ENCODE results near the gene TXNDC16.

Gene TXNDC16

DNA sequence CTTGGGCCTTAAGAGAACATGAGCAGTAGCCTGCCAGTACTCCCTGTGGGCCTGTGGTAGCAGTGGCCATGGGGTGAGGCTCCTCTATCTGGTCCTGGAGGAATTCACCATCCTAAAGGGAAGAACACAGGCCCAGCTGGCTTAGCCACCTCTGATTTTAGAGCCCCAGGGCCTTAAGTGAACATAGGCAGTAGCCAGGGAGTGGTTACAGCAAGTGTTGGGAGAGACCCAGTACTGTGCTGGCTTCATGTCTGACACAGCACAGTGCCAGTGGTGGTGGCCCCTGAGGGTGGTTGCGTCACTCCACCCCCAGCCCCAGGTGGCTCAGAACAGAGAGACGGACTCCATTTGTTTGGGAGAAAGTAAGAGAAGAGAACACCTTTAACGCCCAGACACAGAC lies 105.1 kb downstream of the TXNDC16 start:
- no peak for TF ChIP-seq YY1 (IDR thresholded peaks at IDR 0.05; ENCODE audit: insufficient read depth, insufficient read length)
- no peak for TF ChIP-seq ZNF274 (IDR thresholded peaks at IDR 0.05; ENCODE audit: low read depth, low read length)
- TF ChIP-seq SUZ12 (IDR thresholded peaks at IDR 0.05; ENCODE audit: extremely low read depth, insufficient read depth, insufficient read length), result no peak
- Histone ChIP-seq H3K36me3 (ENCODE audit: insufficient read depth, insufficient read length, low read length) (no peaks in the 10 kb centered on the region), H3K4me1 (ENCODE audit: insufficient read depth, insufficient read length) (no peaks in the 10 kb centered on the region), H3K27me3 (ENCODE audit: insufficient read depth, insufficient read length) (no peaks in the 10 kb centered on the region), H3K9me3 (ENCODE audit: insufficient read depth, low read length) (no peaks in the 10 kb centered on the region), H3K4me3 (ENCODE audit: insufficient read length, low read depth) (no peak overlapping the region), H3K9ac (ENCODE audit: insufficient read length, low read depth) (no peak overlapping the region)
- no peak for DNase-seq (ENCODE audit: low read depth, low spot score)

DNA sequence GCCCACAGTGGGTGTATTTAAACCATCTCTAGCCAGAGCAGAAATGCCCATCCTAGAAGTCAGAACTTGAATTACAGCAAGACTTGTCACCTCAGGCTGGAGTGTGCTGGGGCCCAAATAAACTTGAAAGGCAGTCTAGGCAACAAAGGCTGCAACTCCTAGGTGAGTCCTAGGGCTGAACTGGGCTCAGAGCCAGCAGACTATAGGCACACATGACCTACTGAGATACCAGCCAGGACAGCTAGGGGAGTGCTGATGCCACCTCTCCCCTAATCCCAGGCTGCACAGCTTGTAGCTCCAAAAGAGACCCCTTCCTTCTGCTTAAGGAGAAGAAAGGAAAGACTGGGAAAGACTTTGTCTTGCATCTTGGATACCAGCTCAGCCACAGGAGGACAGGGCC lies 106.0 kb downstream of the TXNDC16 start:
- no peaks in the 10 kb centered on the region for H3K9me3 ChIP-seq (ENCODE audit: insufficient read depth, low read length)
- no peaks in the 10 kb centered on the region for H3K4me1 ChIP-seq (ENCODE audit: insufficient read depth, insufficient read length)
- H3K9ac ChIP-seq (ENCODE audit: insufficient read length, low read depth), result no peak overlapping the region
- no peak overlapping the region for H3K4me3 ChIP-seq (ENCODE audit: insufficient read length, low read depth)
- no peaks in the 10 kb centered on the region for H3K36me3 ChIP-seq (ENCODE audit: insufficient read depth, insufficient read length, low read length)
- no peak for TF ChIP-seq SUZ12 (IDR thresholded peaks at IDR 0.05; ENCODE audit: extremely low read depth, insufficient read depth, insufficient read length)
- TF ChIP-seq ZNF274 (IDR thresholded peaks at IDR 0.05; ENCODE audit: low read depth, low read length), result no peak
- no peak for TF ChIP-seq YY1 (IDR thresholded peaks at IDR 0.05; ENCODE audit: insufficient read depth, insufficient read length)
- H3K27me3 ChIP-seq (ENCODE audit: insufficient read depth, insufficient read length), result no peaks in the 10 kb centered on the region
- DNase-seq (ENCODE audit: low read depth, low spot score), result no peak

DNA sequence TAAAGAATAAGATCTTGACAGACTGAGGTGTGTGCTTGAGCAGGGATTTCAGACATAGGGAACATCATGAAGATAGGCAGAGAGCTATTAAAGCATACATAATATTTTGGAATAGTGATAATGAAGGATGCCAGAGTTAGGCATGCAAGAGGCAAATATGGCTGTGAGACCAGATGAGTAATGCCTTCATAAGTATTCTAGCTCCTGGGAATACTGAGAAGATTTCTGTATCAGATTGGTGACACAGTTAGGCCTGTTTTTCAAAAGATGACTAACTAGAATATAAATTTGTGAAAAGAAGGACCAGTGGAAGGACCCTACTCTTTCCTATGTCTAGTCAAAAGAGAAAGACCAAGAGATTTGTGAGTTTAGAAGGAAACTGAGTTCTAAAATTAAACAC lies 108.8 kb downstream of the TXNDC16 start:
- H3K9ac ChIP-seq (ENCODE audit: insufficient read length, low read depth), result no peak overlapping the region
- no peak overlapping the region for H3K4me3 ChIP-seq (ENCODE audit: insufficient read length, low read depth)
- TF ChIP-seq SUZ12 (IDR thresholded peaks at IDR 0.05; ENCODE audit: extremely low read depth, insufficient read depth, insufficient read length) (no peak), ZNF274 (IDR thresholded peaks at IDR 0.05; ENCODE audit: low read depth, low read length) (no peak)
- H3K36me3 ChIP-seq (ENCODE audit: insufficient read depth, insufficient read length, low read length), result no peaks in the 10 kb centered on the region
- no peak for DNase-seq (ENCODE audit: low read depth, low spot score)
- no peaks in the 10 kb centered on the region for H3K4me1 ChIP-seq (ENCODE audit: insufficient read depth, insufficient read length)
- no peaks in the 10 kb centered on the region for H3K9me3 ChIP-seq (ENCODE audit: insufficient read depth, low read length)
- H3K27me3 ChIP-seq (ENCODE audit: insufficient read depth, insufficient read length), result no peaks in the 10 kb centered on the region

DNA sequence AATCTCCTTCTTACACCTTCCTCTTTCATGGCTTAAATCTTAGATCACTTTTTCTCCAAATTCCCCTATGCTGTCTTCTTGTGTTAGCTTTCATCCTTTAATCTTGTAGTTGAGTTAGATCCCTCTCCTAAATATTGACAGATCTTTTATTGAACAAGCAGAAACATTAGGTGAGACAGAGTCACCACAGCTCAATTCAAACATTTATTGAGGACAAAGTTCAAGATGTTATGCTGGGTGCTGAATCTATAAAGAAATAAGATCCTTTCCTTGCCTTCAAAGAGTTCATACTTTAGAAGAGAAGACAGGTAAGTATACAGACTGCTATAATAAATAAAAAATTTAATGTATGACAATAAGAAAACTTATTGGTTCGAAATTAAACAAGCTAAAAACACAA lies 109.7 kb downstream of the TXNDC16 start:
- Histone ChIP-seq H3K4me1 (ENCODE audit: insufficient read depth, insufficient read length) (no peaks in the 10 kb centered on the region), H3K4me3 (ENCODE audit: insufficient read length, low read depth) (no peak overlapping the region), H3K9ac (ENCODE audit: insufficient read length, low read depth) (no peak overlapping the region), H3K9me3 (ENCODE audit: insufficient read depth, low read length) (no peaks in the 10 kb centered on the region), H3K36me3 (ENCODE audit: insufficient read depth, insufficient read length, low read length) (no peaks in the 10 kb centered on the region), H3K27me3 (ENCODE audit: insufficient read depth, insufficient read length) (no peaks in the 10 kb centered on the region)
- no peak for DNase-seq (ENCODE audit: low read depth, low spot score)
- TF ChIP-seq YY1 (IDR thresholded peaks at IDR 0.05; ENCODE audit: insufficient read depth, insufficient read length) (no peak), SUZ12 (IDR thresholded peaks at IDR 0.05; ENCODE audit: extremely low read depth, insufficient read depth, insufficient read length) (no peak), ZNF274 (IDR thresholded peaks at IDR 0.05; ENCODE audit: low read depth, low read length) (no peak)

DNA sequence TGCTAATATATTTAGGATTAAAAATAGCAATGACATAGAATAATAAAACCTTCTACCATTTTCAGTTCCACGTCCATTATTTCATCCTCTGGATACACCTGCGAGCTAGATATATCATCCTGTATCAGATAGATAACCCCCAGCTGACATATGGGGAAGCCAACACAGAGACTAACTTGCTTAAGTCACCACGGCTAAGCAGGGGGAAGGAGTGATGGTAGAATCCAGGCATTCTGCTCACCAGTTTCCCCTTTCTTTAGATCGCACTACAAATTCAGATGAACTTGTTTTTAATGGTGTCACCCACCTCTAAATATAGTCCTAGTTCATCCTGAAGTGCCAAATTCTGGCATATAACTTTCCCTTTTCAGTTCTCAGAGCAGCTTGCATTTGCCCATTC lies 110.1 kb downstream of the TXNDC16 start:
- no peak for DNase-seq (ENCODE audit: low read depth, low spot score)
- TF ChIP-seq SUZ12 (IDR thresholded peaks at IDR 0.05; ENCODE audit: extremely low read depth, insufficient read depth, insufficient read length) (no peak), ZNF274 (IDR thresholded peaks at IDR 0.05; ENCODE audit: low read depth, low read length) (no peak), YY1 (IDR thresholded peaks at IDR 0.05; ENCODE audit: insufficient read depth, insufficient read length) (no peak)
- no peaks in the 10 kb centered on the region for H3K4me1 ChIP-seq (ENCODE audit: insufficient read depth, insufficient read length)
- no peaks in the 10 kb centered on the region for H3K9me3 ChIP-seq (ENCODE audit: insufficient read depth, low read length)
- no peaks in the 10 kb centered on the region for H3K27me3 ChIP-seq (ENCODE audit: insufficient read depth, insufficient read length)
- H3K36me3 ChIP-seq (ENCODE audit: insufficient read depth, insufficient read length, low read length), result no peaks in the 10 kb centered on the region
- no peak overlapping the region for H3K9ac ChIP-seq (ENCODE audit: insufficient read length, low read depth)
- H3K4me3 ChIP-seq (ENCODE audit: insufficient read length, low read depth), result no peak overlapping the region

DNA sequence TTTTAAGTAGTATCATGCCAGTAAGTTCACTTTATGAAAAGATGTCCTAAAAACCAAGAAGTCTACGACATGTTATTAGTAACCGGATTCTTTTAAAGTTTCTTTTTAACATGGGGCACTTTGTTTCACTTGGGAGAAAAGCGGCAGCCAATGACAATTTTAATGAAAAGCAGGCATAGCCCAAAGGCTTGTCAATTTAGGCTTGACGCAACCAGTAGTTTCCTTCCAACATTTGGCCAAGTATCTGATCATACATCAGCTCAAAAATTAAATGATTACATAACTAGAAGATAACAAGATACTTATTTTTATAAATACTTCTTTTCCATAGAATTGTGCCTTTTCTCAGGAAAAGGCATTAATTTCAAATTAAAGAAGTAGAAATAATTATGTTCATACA lies 112.8 kb downstream of the TXNDC16 start:
- no peaks in the 10 kb centered on the region for H3K4me1 ChIP-seq (ENCODE audit: insufficient read depth, insufficient read length)
- H3K36me3 ChIP-seq (ENCODE audit: insufficient read depth, insufficient read length, low read length), result no peaks in the 10 kb centered on the region
- DNase-seq (ENCODE audit: low read depth, low spot score), result no peak
- no peaks in the 10 kb centered on the region for H3K9me3 ChIP-seq (ENCODE audit: insufficient read depth, low read length)
- H3K9ac ChIP-seq (ENCODE audit: insufficient read length, low read depth), result no peak overlapping the region
- TF ChIP-seq YY1 (IDR thresholded peaks at IDR 0.05; ENCODE audit: insufficient read depth, insufficient read length) (no peak), SUZ12 (IDR thresholded peaks at IDR 0.05; ENCODE audit: extremely low read depth, insufficient read depth, insufficient read length) (no peak), ZNF274 (IDR thresholded peaks at IDR 0.05; ENCODE audit: low read depth, low read length) (no peak)
- H3K4me3 ChIP-seq (ENCODE audit: insufficient read length, low read depth), result no peak overlapping the region
- H3K27me3 ChIP-seq (ENCODE audit: insufficient read depth, insufficient read length), result no peaks in the 10 kb centered on the region

DNA sequence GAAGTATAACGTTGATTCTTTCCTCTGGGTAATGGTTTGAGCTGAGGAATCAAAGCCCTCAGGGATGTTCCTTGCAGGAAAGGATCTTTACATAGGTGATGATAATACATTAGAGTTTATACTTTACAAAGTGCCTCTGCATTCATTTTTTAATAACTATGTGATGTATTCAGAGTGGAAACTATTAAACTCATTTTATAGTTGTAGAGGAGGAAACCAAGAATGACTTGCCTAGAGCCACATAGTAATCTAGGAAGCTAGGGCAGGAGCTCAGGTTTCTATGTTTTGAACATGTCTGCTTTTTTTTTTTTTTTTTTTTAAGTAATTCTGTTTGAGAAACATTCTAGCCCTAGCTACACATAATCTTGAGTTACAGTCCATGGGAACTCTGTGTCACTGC lies 117.3 kb downstream of the TXNDC16 start:
- TF ChIP-seq SUZ12 (IDR thresholded peaks at IDR 0.05; ENCODE audit: extremely low read depth, insufficient read depth, insufficient read length), result no peak
- DNase-seq (ENCODE audit: low read depth, low spot score), result no peak
- no peak overlapping the region for H3K4me3 ChIP-seq (ENCODE audit: insufficient read length, low read depth)
- H3K27me3 ChIP-seq (ENCODE audit: insufficient read depth, insufficient read length), result no peaks in the 10 kb centered on the region
- no peaks in the 10 kb centered on the region for H3K4me1 ChIP-seq (ENCODE audit: insufficient read depth, insufficient read length)
- no peak overlapping the region for H3K9ac ChIP-seq (ENCODE audit: insufficient read length, low read depth)
- no peaks in the 10 kb centered on the region for H3K9me3 ChIP-seq (ENCODE audit: insufficient read depth, low read length)
- no peaks in the 10 kb centered on the region for H3K36me3 ChIP-seq (ENCODE audit: insufficient read depth, insufficient read length, low read length)

DNA sequence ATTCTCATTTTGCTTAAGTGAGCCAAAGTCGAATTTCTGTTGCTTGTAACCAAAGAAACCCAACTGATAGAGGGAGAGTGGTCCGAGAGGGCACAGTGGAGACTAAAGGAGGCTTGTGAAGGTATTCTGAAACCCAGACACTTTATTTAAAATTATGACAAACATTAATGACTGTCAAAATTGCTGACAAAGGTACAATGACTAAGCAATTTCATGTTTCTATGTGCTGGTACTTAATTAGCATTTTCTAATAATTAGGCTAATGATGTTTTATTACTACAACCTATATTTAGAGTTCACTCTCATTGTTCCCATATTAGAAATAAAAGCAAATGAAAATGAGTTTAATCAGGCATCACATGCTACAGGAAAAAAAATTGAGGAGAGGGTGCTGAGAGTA lies 121.8 kb downstream of the TXNDC16 start:
- H3K9ac ChIP-seq (ENCODE audit: insufficient read length, low read depth), result no peak overlapping the region
- no peak overlapping the region for H3K4me3 ChIP-seq (ENCODE audit: insufficient read length, low read depth)
- H3K4me1 ChIP-seq (ENCODE audit: insufficient read depth, insufficient read length), result no peaks in the 10 kb centered on the region
- no peaks in the 10 kb centered on the region for H3K27me3 ChIP-seq (ENCODE audit: insufficient read depth, insufficient read length)
- DNase-seq (ENCODE audit: low read depth, low spot score), result no peak
- TF ChIP-seq SUZ12 (IDR thresholded peaks at IDR 0.05; ENCODE audit: extremely low read depth, insufficient read depth, insufficient read length) (no peak), ZNF274 (IDR thresholded peaks at IDR 0.05; ENCODE audit: low read depth, low read length) (no peak), YY1 (IDR thresholded peaks at IDR 0.05; ENCODE audit: insufficient read depth, insufficient read length) (no peak)
- H3K36me3 ChIP-seq (ENCODE audit: insufficient read depth, insufficient read length, low read length), result no peaks in the 10 kb centered on the region
- no peaks in the 10 kb centered on the region for H3K9me3 ChIP-seq (ENCODE audit: insufficient read depth, low read length)
